ELR (cell line): ENCODE data around the gene KCNQ1.
A peak's percentile ranks its signal among the peaks of the same experiment; 100 is the strongest.

Experiments
- DNase-seq: peaks from one replicate; pipeline ENCODE4 v3.0.0-alpha.2; 2015; ENCODE audit warnings: low read depth

The KCNQ1 gene

DNA sequence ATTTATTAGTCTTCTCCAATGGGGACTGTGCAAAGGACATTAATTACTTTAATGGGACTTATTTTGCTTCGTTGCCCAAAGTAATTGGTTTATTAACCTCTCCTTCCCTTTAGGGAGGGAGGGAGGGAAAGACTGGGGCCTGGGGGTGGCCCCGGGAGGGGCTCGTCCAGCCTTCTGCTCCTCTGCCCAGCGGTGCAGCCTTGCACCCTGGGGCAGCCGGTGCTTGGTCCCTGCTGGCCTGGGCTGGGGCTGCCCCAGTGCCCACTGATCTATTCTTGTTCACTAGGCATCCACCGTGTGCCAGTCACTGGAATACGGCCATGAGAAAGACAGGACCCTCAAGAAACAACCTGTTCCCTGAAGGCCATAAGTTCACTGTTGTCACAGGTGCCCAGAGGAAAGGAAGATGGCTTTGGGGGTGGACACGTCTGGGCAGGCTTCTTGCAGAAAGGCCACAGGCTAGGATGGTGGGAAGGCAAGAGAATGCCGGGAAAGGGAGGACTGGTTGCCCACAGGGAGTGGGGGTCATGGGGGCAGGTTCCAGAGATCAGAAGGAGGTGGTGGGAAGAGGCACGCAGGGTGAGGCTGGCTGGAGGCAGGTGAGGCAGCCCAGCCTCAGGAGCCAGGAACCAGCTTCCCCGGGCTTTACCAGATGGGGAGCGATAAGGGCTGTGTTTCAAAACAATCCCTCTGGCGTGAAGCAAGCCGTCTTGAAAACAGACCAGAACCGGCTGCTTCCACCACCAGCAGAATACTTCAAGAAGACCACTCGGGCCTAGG, 302.6 kb downstream of the KCNQ1 start:
- DNase-seq = no peak

DNA sequence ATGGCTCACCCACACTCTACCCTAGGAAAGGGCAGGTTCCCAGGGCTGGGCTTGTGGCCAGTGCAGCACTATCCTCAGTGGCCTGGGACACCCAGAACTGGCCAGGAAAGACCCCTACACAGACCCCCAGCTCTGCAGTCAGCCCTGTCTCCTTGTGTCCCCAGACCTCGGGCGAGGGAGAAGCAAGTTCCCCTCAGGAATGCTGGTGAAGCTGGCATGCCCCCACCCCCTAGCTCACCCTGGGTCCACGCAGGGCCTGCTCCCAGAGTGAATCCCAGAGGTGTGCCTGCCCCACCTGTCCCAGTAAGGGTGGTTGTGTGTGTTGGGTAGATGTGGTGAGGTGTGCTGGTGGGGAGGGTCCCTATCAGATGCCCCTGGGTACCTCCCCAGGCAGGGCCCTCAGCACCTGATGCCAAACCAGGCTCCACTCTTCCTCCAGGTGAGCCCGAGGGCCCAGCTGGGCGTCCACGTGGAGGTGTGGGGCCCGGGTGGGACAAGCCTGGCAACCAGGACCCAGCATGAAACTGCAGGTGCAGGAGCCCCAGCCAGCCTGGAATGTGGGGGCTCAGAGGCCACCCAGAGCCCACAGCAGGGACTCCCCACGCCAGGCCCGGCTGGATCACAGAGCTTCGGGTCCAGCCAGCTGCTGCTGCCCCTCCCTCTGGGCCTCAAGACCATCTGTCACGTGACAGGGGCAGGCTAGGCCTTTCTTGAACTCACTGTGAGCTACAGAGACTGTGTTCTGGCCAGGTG, 303.4 kb downstream of the KCNQ1 start:
- DNase-seq = no peak

GRCh38 chr11:2748814-2749554, 304.2 kb downstream of the KCNQ1 start:
- no peak for DNase-seq

GRCh38 chr11:2750101-2750681, 305.4 kb downstream of the KCNQ1 start:
- no peak for DNase-seq

GRCh38 chr11:2750682-2751522, 306.1 kb downstream of the KCNQ1 start:
- DNase-seq = no peak

DNA sequence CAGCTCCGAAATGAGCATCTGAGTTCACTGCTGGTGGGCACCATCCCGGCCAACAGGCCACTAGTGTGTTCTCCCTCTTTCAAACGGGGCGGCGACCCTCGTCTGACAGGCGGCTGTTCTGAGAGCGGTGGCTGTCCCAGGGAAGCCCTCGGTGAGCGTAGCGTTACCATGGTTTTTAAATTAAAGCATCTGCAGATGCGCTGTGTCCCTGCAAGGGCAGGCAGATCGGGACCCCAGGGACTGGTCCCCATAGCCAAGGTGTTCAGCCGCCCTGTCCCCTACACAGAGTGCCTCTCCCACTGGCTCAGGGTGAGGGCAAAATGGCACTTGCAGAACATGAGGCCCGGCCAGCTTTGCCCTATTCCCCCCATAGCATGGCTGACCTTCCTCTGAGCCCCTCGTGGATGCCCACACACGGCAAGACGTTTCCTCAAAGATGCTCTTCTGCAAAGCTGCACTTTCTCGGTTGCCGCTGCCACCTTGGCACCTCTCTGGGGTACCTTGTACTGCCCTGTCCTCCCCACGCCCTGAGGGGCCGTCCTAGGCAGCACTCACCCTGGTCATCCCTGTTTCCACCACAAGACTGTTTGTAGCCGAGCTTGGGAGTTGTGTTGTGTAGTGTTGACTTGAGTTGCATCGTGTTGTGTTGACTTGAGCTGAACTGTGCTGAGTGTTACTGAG, 306.9 kb downstream of the KCNQ1 start:
- DNase-seq = no peak

- peak; percentile 50 for DNase-seq
Observed at GRCh38 chr11:2752204-2752770, 307.5 kb downstream of the KCNQ1 start.

DNA sequence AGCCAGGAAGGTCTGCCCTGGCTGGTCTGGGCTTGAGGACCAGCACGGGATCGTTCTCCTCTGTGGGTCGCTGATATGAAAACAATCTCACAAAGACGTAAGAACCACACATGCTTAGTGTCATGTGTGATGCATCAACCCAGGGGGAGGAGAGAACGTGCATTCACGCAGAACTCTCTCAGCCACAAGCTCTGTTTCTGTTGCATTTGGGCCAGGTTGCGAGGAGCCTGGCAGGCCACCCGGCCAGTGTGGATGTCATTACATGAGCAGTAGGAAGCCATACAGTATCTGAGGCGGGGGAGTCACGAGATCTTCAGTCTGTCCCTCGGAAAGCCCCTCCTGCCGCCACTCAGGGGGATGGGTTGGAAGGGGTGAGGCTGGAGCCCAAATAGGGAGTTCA, 308.1 kb downstream of the KCNQ1 start:
- no peak for DNase-seq

DNA sequence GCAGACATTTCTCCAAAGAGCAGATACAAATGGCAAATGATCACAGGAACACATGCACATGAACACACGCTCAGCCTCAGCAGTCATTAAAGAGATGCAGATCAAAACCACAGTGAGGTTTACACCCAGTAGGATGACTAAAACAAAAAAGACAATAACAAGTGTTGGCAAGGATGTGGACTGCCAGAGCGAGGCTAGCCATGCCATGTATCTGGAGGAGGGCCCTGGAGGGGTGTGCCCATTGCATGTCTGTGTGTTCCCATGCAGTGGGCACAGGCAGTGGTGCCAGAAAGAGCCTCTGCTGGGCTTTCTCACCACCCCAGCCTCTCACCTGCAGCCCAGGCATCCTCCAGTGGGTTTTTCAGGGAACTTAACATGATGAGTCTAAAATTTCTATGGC, 309.2 kb downstream of the KCNQ1 start:
- no peak for DNase-seq

DNA sequence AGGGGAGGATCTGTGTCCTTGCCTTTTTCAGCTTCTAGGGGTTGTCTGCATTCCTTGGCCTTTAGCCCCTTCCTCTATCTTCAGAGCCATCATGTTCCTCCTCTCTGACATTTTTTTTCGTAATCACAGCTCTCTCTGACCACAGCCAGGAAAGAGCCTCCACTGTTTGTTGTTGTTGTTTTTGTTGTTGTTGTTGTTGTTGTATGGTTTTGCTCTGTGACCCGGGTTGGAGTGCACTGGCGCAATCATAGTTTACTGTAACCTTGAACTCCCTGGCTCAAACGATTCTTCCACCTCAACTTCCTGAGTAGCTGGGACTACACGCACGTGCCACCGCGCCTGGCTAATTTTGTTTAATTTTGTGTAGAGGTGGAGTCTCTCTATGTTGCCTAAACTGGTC, 310.3 kb downstream of the KCNQ1 start:
- DNase-seq = no peak

- no peak for DNase-seq
Observed at GRCh38 chr11:2758751-2759150, 313.9 kb downstream of the KCNQ1 start.

GRCh38 chr11:2759228-2760195, 314.7 kb downstream of the KCNQ1 start:
- no peak for DNase-seq

DNA sequence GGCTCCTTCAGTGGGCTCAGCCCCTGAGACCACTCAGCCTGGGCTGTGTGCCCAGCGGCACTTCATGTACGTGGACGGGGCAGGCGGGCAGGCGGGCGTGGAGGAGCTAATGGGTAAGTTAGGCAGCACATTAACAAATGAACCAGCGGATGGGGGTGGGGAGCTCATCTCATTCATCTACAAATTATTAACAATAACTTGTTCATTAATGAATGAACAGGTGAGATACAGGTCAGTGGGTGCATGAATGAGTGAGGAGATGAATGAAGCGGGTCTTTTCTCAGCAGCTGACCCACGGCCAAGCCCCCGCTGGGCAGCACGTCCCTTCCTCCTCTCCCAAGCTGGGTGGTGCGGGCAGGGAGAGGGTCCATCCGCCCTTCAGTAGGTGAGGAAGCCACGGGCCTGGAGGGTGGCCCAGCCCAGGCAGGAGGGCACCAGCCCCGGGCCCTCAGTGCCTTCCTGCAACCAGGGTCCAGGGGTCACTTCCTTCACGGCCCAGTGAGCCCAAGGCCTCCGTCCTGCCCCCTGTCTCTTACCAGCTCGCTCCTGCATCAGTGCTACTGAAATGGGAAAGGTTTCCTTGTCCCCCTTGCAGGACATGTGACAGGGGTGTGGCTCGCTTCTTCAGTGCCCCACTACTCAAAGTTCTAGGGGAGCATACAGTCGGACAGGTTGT, 315.5 kb downstream of the KCNQ1 start:
- DNase-seq = no peak

DNA sequence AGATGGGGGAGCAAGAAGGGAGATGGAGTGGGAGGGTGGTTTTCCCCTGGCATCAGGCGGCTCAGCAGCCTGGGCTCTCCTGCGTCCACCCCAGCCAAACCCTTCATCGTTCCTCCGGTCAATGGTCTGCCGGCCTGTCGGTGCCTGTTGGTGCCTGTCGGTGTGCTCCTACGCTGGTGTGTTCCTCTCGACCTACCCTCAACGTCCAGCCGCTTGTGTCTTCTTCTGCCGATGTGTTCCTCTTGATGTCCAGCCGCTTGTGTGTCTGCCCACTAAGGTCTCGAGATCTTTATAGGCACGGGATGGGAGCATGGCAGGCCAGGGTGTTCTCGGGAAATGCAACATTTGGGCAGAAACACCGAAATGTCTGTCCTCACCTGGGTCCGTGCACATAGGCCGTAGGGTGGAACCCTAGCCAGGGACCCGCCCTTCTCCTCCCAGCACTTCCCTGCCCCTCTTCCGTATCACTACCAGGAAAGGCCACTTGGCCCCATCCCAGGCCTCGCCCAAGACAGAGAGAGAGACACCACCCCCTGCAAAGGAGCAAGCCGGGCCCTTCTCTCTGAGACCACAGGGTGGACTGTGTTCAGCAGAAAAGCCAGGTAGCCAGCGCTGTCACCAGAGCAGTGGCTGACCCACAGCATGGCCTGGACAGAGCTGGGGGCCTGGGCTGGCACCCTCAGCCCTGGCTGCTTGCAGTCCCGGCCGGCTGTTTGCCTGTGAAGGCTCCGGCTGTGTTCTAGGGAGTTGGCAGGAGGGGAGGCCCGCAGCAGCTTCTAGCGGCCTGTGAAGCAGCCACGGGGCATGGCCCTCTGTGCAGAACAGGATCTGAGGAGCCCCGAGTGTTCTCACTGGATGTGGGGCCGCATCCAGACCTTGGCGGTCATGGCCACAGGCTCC, 316.6 kb downstream of the KCNQ1 start:
- no peak for DNase-seq

DNA sequence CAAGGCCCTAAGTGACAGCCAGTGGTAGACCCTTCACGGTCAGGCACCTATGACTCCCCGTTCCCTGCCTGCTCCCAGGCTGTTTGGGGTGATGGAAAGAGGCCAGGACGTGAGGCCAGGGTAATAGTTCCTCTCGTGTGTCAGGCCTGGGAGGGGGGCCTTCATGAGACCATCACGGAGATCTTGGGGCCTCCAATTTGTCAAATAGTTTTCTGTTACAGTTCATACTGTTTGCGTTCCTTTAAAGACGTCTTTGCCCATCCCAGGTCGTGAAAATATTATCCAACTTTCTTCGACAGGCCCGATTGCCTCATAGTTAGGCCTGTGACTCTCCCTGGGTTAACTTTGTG, 317.2 kb downstream of the KCNQ1 start:
- DNase-seq = no peak

DNA sequence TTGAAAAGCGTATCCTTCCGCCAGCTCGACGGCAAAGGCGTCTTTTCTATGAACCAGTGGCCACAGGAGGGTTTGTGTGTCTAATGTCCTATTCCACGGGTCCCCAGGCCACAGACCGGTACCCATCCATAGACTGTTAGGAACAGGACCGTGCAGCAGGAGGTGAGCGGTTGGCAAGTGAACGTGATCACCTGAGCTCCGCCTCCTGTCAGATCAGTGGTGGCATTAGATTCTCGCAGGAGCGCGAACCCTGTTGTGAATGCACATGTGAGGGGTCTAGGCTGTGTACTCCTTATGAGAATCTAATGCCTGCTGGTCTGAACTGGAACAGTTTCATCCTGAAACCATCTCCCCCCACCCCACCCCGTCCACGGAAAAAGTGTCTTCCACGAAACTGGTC, 317.6 kb downstream of the KCNQ1 start:
- DNase-seq = no peak

DNA sequence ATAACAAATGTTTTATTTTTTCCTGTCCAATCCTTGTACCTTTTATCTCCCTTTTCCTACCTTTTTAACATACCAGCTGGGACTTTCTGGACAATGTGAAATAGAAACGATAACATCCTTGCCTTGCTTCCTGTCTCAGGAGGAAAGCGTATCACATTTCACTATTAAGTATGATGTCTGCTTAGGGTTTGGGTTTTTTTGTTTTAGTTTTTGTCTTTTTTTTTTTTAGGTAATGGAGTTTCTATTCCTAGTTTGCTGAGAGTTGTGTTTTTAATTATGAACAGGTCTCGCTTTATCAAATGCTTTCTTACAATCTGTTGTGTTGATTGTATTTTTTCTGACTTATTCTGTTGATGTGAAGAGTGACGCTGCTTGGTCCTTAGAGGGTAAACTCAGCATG, 319.2 kb downstream of the KCNQ1 start:
- no peak for DNase-seq

GRCh38 chr11:2765491-2765890, 320.7 kb downstream of the KCNQ1 start:
- DNase-seq = no peak
